C4-2B (cell line): ENCODE data around the gene ZAP70.

Source experiments
- CTCF ChIP-seq: fragments of 450-650 bp; conservative IDR thresholded peaks from 2 replicates; pipeline ENCODE4 v1.5.1; 2017; ENCODE audit warnings: mild to moderate bottlenecking
- ZFX ChIP-seq: fragments of 450-650 bp; IDR thresholded peaks from 2 replicates; pipeline ENCODE4 v1.6.1; 2017

- peak; percentile 42 for TF ChIP-seq CTCF
- TF ChIP-seq ZFX = no peak
Measured at GRCh38 chr2:97664636-97664970, 48.8 kb upstream of the ZAP70 start.
